Measurements from ENCODE around the gene EHD3.
A peak's percentile ranks its signal among the peaks of the same experiment; 100 is the strongest.

Gene EHD3

DNA sequence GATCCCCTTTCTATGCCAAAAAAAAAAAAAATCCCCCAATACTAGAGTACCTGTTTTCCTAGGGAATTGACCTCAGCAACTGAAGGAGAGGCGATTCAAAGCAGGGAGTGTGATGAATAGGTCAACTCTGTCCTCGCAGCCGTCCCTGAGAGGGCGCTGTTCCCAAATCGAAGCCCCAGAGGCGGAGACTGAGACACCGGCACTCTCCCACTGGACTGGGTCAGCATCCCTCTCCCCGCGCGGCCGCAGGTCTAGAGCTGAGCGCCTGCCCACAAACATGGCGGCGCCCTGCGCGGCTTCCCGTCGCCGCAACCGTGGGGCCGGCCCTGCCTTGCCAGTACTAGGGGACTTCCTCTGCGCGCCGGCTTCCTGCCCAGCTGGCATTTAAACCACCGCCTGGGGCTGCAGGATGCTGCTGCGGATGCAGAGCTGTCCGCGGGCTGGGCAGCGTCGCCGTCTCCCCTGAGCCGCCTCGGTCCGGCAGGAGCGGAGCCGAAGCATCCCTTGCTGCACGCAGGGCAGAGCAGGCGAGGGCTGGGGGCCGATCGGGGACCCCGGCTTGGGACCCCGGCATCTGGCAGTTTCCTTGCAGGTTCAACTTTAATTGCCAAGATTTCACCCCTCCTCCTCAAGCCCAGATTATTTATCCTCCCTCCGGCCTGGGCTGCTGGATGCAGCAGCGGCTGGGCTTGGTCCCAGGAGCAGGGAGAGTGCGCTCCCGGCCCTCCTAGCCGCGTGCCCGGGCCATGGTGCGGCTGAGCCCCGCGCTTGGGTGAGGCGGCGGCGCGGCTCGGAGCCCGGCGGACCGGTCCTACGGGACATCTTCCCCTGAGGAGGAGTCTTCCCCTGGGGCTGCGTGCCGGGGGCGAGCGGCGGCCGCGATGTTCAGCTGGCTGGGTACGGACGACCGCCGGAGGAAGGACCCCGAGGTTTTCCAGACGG lies at the start of gene EHD3:
Gene EHD3 (plus strand): TSS at position 412 of the 942 bp plus-strand sequence. CDS start 470 bp downstream, at position 882.
- Mint-ChIP-seq H3K27ac (no peak within 1 kb of the TSS), H3K4me1 (peaks cover 21% of the 10 kb centered on the region), H3K36me3 (ENCODE audit: low read depth) (peaks cover 4% of the 10 kb centered on the region), H3K9me3 (no peaks in the 10 kb centered on the region), H3K27me3 (ENCODE audit: low read depth) (peaks cover 26% of the 10 kb centered on the region), H3K4me3 (peak within 1 kb of the TSS; percentile 84 to 88 (median 84))
- TF ChIP-seq, protein P1, sequence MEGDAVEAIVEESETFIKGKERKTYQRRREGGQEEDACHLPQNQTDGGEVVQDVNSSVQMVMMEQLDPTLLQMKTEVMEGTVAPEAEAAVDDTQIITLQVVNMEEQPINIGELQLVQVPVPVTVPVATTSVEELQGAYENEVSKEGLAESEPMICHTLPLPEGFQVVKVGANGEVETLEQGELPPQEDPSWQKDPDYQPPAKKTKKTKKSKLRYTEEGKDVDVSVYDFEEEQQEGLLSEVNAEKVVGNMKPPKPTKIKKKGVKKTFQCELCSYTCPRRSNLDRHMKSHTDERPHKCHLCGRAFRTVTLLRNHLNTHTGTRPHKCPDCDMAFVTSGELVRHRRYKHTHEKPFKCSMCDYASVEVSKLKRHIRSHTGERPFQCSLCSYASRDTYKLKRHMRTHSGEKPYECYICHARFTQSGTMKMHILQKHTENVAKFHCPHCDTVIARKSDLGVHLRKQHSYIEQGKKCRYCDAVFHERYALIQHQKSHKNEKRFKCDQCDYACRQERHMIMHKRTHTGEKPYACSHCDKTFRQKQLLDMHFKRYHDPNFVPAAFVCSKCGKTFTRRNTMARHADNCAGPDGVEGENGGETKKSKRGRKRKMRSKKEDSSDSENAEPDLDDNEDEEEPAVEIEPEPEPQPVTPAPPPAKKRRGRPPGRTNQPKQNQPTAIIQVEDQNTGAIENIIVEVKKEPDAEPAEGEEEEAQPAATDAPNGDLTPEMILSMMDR (IDR thresholded peaks at IDR 0.05; ENCODE audit: unreplicated experiment in 3 of 3), result peak; percentile 57 to 63 (median 61)

GRCh38 chr2:31187166-31187565 lies 46.8 kb upstream of the EHD3 start:
- H3K4me3 Mint-ChIP-seq, result no peak overlapping the region
- H3K4me1 Mint-ChIP-seq, result no peaks in the 10 kb centered on the region
- H3K9me3 Mint-ChIP-seq, result peaks cover 7% of the 10 kb centered on the region
- TF ChIP-seq, protein P1 (IDR thresholded peaks at IDR 0.05; ENCODE audit: unreplicated experiment in 3 of 3), result no peak
- no peaks in the 10 kb centered on the region for H3K36me3 Mint-ChIP-seq (ENCODE audit: low read depth)
- no peak overlapping the region for H3K27ac Mint-ChIP-seq
- peaks cover 8% of the 10 kb centered on the region for H3K27me3 Mint-ChIP-seq (ENCODE audit: low read depth)

DNA sequence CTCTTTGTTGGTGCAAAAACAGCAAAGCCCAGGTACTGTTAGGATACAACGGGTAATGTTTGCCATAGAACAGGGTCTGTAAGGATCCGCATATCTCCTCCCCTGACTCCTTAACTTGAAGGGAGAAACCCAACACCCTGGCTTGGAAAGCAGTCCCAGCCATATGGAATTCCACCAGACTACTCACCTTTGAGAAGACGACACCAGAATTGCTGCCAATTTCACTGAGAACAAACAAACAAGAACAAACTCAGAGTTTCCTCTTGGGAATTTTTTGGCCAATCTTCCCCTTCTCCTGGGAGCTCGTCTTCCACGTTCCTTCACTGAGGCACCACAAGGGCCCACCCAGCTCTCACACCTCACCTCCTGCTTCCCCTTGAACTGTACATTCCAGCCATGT lies 45.8 kb upstream of the EHD3 start:
- Mint-ChIP-seq H3K4me3 (no peak overlapping the region), H3K4me1 (no peaks in the 10 kb centered on the region), H3K36me3 (ENCODE audit: low read depth) (no peaks in the 10 kb centered on the region), H3K9me3 (peaks cover 7% of the 10 kb centered on the region), H3K27me3 (ENCODE audit: low read depth) (peaks cover 8% of the 10 kb centered on the region), H3K27ac (no peak overlapping the region)
- TF ChIP-seq, protein P1 (IDR thresholded peaks at IDR 0.05; ENCODE audit: unreplicated experiment in 3 of 3), result no peak

- H3K36me3 Mint-ChIP-seq (ENCODE audit: low read depth), result no peaks in the 10 kb centered on the region
These were observed 44.8 kb upstream of the EHD3 start for GRCh38 chr2:31189141-31189540.

DNA sequence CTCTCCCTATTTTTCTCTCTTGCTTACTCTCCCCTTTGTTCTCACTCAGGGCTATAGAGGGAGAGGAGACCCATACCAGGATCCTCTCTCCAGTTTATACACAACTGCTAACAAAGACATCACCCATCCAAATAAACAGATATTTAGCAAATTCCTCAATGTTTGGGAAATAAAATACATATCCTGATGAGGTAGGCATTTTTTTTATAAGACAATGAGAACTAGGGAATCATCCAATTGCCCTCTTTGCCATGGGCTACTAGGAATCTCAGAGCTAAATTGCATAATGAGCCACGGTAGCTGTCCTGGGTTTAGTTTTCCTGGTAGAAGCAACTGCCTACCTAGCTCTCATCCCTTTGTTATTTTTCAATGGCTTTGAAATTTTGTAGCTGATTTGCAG lies 43.8 kb upstream of the EHD3 start:
- Mint-ChIP-seq H3K4me1 (no peaks in the 10 kb centered on the region), H3K9me3 (no peaks in the 10 kb centered on the region), H3K27ac (no peak overlapping the region), H3K36me3 (ENCODE audit: low read depth) (no peaks in the 10 kb centered on the region), H3K27me3 (ENCODE audit: low read depth) (peaks cover 4% of the 10 kb centered on the region), H3K4me3 (no peak overlapping the region)
- TF ChIP-seq, protein P1 (IDR thresholded peaks at IDR 0.05; ENCODE audit: unreplicated experiment in 3 of 3), result no peak

More at GRCh38 chr2:31189141-31189540, 44.8 kb upstream of the EHD3 start:
- no peak overlapping the region for H3K27ac Mint-ChIP-seq
- no peaks in the 10 kb centered on the region for H3K4me1 Mint-ChIP-seq
- H3K27me3 Mint-ChIP-seq (ENCODE audit: low read depth), result peaks cover 8% of the 10 kb centered on the region
- TF ChIP-seq, protein P1 (IDR thresholded peaks at IDR 0.05; ENCODE audit: unreplicated experiment in 3 of 3), result no peak
- H3K9me3 Mint-ChIP-seq, result peaks cover 6% of the 10 kb centered on the region
- H3K4me3 Mint-ChIP-seq, result no peak overlapping the region
